ENCODE measurements around the gene DCBLD1. TPM values are rescaled to one million over a fixed set of nuclear protein-coding genes. Genes with fewer than 3 reads are reported as not detected.
A peak's percentile ranks its signal among the peaks of the same experiment; 100 is the strongest.

The DCBLD1 gene
- polyA plus RNA-seq, 3 donors = 2.9 to 3.3 (median 3.1) TPM

DNA sequence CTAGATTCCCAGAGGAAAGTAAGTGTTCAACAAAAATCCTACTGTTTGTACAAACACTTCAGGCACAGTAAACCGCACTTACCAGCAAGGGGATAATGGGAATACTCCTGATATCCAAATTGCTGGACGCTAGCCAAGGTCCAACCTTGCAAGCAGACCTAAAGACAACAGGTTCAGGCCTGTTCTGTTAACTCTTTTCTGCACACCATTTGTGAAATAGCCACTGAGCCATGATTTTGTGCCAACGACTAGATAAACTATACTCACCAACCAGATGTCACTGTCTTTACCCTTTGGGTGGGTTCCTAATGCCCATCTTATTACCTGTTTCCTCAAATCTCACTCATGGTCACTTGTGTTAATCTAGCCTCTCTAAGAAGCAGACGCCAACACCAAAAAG, 76.3 kb downstream of the DCBLD1 start:
- Histone ChIP-seq H2AFZ (ENCODE audit: insufficient read depth, low read depth, low read length, poor library complexity, severe bottlenecking) (no peak overlapping the region), H3K9me3 (replicated peaks in 1 of 2; ENCODE audit: control insufficient read depth in 1 of 2, insufficient read depth in 1 of 2, low read length in 2 of 2) (no peaks in the 10 kb centered on the region), H4K20me1 (ENCODE audit: insufficient read depth, low read length) (no peaks in the 10 kb centered on the region), H3K27ac (ENCODE audit: low read depth in 1 of 2, low read length in 2 of 2) (no peak overlapping the region), H3K79me2 (ENCODE audit: insufficient read depth, low read length) (no peaks in the 10 kb centered on the region), H3K4me1 (ENCODE audit: control insufficient read depth in 1 of 2, insufficient read depth in 2 of 2, low read length in 2 of 2) (no peaks in the 10 kb centered on the region), H3K36me3 (replicated peaks in 1 of 2; ENCODE audit: control insufficient read depth in 1 of 2, insufficient read depth in 2 of 2, low read length in 2 of 2) (peaks cover 25 to 37% of the 10 kb centered on the region in 2 donors), H3K4me3 (replicated peaks in 1 of 3; ENCODE audit: low read depth in 2 of 3, low read length in 3 of 3) (no peak overlapping the region), H3K27me3 (ENCODE audit: control insufficient read depth in 2 of 2, insufficient read depth in 2 of 2, low read length in 2 of 2) (no peaks in the 10 kb centered on the region), H3K4me2 (replicated peaks; ENCODE audit: extremely low read depth, low read length, poor library complexity, severe bottlenecking) (no peak overlapping the region), H3K9ac (ENCODE audit: insufficient read depth, low read length, poor library complexity, severe bottlenecking) (no peak overlapping the region)
- TF ChIP-seq, protein P1, sequence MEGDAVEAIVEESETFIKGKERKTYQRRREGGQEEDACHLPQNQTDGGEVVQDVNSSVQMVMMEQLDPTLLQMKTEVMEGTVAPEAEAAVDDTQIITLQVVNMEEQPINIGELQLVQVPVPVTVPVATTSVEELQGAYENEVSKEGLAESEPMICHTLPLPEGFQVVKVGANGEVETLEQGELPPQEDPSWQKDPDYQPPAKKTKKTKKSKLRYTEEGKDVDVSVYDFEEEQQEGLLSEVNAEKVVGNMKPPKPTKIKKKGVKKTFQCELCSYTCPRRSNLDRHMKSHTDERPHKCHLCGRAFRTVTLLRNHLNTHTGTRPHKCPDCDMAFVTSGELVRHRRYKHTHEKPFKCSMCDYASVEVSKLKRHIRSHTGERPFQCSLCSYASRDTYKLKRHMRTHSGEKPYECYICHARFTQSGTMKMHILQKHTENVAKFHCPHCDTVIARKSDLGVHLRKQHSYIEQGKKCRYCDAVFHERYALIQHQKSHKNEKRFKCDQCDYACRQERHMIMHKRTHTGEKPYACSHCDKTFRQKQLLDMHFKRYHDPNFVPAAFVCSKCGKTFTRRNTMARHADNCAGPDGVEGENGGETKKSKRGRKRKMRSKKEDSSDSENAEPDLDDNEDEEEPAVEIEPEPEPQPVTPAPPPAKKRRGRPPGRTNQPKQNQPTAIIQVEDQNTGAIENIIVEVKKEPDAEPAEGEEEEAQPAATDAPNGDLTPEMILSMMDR (IDR thresholded peaks at IDR 0.05) = no peak
- peak overlapping the region in 1 of 7 donors; percentile 66 for H3K27ac Mint-ChIP-seq
- intact Hi-C loops (cut with micrococcal nuclease) = loop anchor here (2.0 to 10.0 kb wide), 3 partner anchors 108 to 214 kb away; no protein-coding TSS in a partner anchor
- peaks cover 0 to 4% (median 2%) of the 10 kb centered on the region in 3 donors for H3K27me3 Mint-ChIP-seq (ENCODE audit: low read depth in 3 of 3)
- DNase-seq = no peak
- H3K9me3 Mint-ChIP-seq = no peaks in the 10 kb centered on the region
- peaks cover 33 to 36% of the 10 kb centered on the region in 2 donors for H3K36me3 Mint-ChIP-seq
- H3K4me1 Mint-ChIP-seq = peaks cover 2% of the 10 kb centered on the region
- 100% methylated on average over 3 of the region's 4 CpGs for WGBS (ENCODE audit: insufficient coverage)
- no peak overlapping the region for H3K4me3 Mint-ChIP-seq

DNA sequence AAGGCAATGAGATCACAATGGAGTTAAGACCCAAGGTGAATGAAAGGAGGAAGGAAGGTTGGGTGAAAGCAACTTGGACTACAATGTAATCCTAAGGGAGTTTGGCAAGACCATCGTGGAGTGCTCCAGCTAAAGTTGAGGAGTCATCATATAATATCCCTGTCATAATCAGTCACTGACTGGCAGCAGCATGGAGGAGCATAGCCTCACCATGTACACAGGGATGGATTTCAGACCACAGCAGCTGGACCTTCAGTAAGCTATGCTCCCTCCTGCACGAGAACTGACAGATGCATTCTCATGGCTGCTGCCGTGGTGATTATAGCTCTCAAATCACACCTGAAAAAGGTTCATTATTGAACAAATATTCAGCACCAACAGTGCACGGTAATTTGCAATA, 76.8 kb downstream of the DCBLD1 start:
- Histone ChIP-seq H3K4me2 (replicated peaks; ENCODE audit: extremely low read depth, low read length, poor library complexity, severe bottlenecking) (no peak overlapping the region), H2AFZ (ENCODE audit: insufficient read depth, low read depth, low read length, poor library complexity, severe bottlenecking) (no peak overlapping the region), H3K79me2 (ENCODE audit: insufficient read depth, low read length) (no peaks in the 10 kb centered on the region), H3K4me1 (ENCODE audit: control insufficient read depth in 1 of 2, insufficient read depth in 2 of 2, low read length in 2 of 2) (no peaks in the 10 kb centered on the region), H3K27me3 (ENCODE audit: control insufficient read depth in 2 of 2, insufficient read depth in 2 of 2, low read length in 2 of 2) (no peaks in the 10 kb centered on the region), H3K27ac (ENCODE audit: low read depth in 1 of 2, low read length in 2 of 2) (no peak overlapping the region), H3K36me3 (replicated peaks in 1 of 2; ENCODE audit: control insufficient read depth in 1 of 2, insufficient read depth in 2 of 2, low read length in 2 of 2) (peaks cover 25 to 41% of the 10 kb centered on the region in 2 donors), H4K20me1 (ENCODE audit: insufficient read depth, low read length) (no peaks in the 10 kb centered on the region), H3K9ac (ENCODE audit: insufficient read depth, low read length, poor library complexity, severe bottlenecking) (no peak overlapping the region), H3K4me3 (replicated peaks in 1 of 3; ENCODE audit: low read depth in 2 of 3, low read length in 3 of 3) (no peak overlapping the region), H3K9me3 (replicated peaks in 1 of 2; ENCODE audit: control insufficient read depth in 1 of 2, insufficient read depth in 1 of 2, low read length in 2 of 2) (no peaks in the 10 kb centered on the region)
- DNase-seq = no peak
- Mint-ChIP-seq H3K9me3 (no peaks in the 10 kb centered on the region), H3K27ac (peak overlapping the region in 1 of 7 donors; percentile 66), H3K36me3 (peaks cover 33 to 39% of the 10 kb centered on the region in 2 donors), H3K4me3 (no peak overlapping the region), H3K4me1 (peaks cover 2% of the 10 kb centered on the region), H3K27me3 (ENCODE audit: low read depth in 3 of 3) (peaks cover 0 to 4% (median 2%) of the 10 kb centered on the region in 3 donors)
- TF ChIP-seq, protein P1 (IDR thresholded peaks at IDR 0.05) = no peak
- WGBS (ENCODE audit: insufficient coverage) = 83% methylated on average over 1 of the region's 4 CpGs
- intact Hi-C loops (cut with micrococcal nuclease) = loop anchor here (2.0 to 10.0 kb wide), 3 partner anchors 108 to 214 kb away; no protein-coding TSS in a partner anchor

Data from CD14-positive monocyte (primary cell).